ENCODE data around the gene CIPC. TPM values are rescaled to one million over a fixed set of nuclear protein-coding genes. Genes with fewer than 3 reads are reported as not detected.

Gene CIPC
- total RNA-seq, 1 donor from 2014 or later, result 12.4 TPM

- no peak overlapping the region for H3K4me3 Mint-ChIP-seq (ENCODE audit: unreplicated experiment)
- H3K4me1 Mint-ChIP-seq (ENCODE audit: unreplicated experiment), result peaks cover 10% of the 10 kb centered on the region
- H3K9me3 Mint-ChIP-seq (ENCODE audit: unreplicated experiment), result no peaks in the 10 kb centered on the region
- H3K27me3 Mint-ChIP-seq (ENCODE audit: unreplicated experiment), result peaks cover 13% of the 10 kb centered on the region
- DNase-seq (ENCODE audit: extremely low spot score, unreplicated experiment), result no peak
- TF ChIP-seq CTCF (IDR thresholded peaks at IDR 0.05), result no peak
- no peaks in the 10 kb centered on the region for H3K36me3 Mint-ChIP-seq (ENCODE audit: unreplicated experiment)
- no peak overlapping the region for H3K27ac Mint-ChIP-seq (ENCODE audit: unreplicated experiment)
These were observed 32.0 kb upstream of the CIPC start for GRCh38 chr14:77065851-77066577.

- H3K9me3 Mint-ChIP-seq (ENCODE audit: unreplicated experiment), result no peaks in the 10 kb centered on the region
- H3K4me1 Mint-ChIP-seq (ENCODE audit: unreplicated experiment), result peaks cover 10% of the 10 kb centered on the region
- no peaks in the 10 kb centered on the region for H3K36me3 Mint-ChIP-seq (ENCODE audit: unreplicated experiment)
- no peak overlapping the region for H3K27ac Mint-ChIP-seq (ENCODE audit: unreplicated experiment)
- no peak for DNase-seq (ENCODE audit: extremely low spot score, unreplicated experiment)
- peaks cover 13% of the 10 kb centered on the region for H3K27me3 Mint-ChIP-seq (ENCODE audit: unreplicated experiment)
- no peak for TF ChIP-seq CTCF (IDR thresholded peaks at IDR 0.05)
- no peak overlapping the region for H3K4me3 Mint-ChIP-seq (ENCODE audit: unreplicated experiment)
These were observed 31.4 kb upstream of the CIPC start for GRCh38 chr14:77066578-77067172.

- Mint-ChIP-seq H3K4me1 (ENCODE audit: unreplicated experiment) (peaks cover 10% of the 10 kb centered on the region), H3K36me3 (ENCODE audit: unreplicated experiment) (no peaks in the 10 kb centered on the region), H3K27ac (ENCODE audit: unreplicated experiment) (no peak overlapping the region), H3K4me3 (ENCODE audit: unreplicated experiment) (no peak overlapping the region), H3K27me3 (ENCODE audit: unreplicated experiment) (peaks cover 13% of the 10 kb centered on the region), H3K9me3 (ENCODE audit: unreplicated experiment) (no peaks in the 10 kb centered on the region)
- peak; percentile 96 for TF ChIP-seq CTCF (IDR thresholded peaks at IDR 0.05)
- DNase-seq (ENCODE audit: extremely low spot score, unreplicated experiment), result peak; percentile 89
These were observed 30.2 kb upstream of the CIPC start for GRCh38 chr14:77067632-77068516.

- H3K9me3 Mint-ChIP-seq (ENCODE audit: unreplicated experiment), result no peaks in the 10 kb centered on the region
- peak; percentile 6 for TF ChIP-seq CTCF (IDR thresholded peaks at IDR 0.05)
- no peak for DNase-seq (ENCODE audit: extremely low spot score, unreplicated experiment)
- H3K36me3 Mint-ChIP-seq (ENCODE audit: unreplicated experiment), result no peaks in the 10 kb centered on the region
- H3K27me3 Mint-ChIP-seq (ENCODE audit: unreplicated experiment), result peaks cover 13% of the 10 kb centered on the region
- peaks cover 10% of the 10 kb centered on the region for H3K4me1 Mint-ChIP-seq (ENCODE audit: unreplicated experiment)
- H3K4me3 Mint-ChIP-seq (ENCODE audit: unreplicated experiment), result no peak overlapping the region
- H3K27ac Mint-ChIP-seq (ENCODE audit: unreplicated experiment), result no peak overlapping the region
These were observed 29.4 kb upstream of the CIPC start for GRCh38 chr14:77068517-77069200.

Data from osteocyte (in vitro differentiated cells).